OCI-LY7 (cell line): ENCODE results near the gene GALNTL6. TPM values are rescaled to one million over a fixed set of nuclear protein-coding genes. Genes with fewer than 3 reads are reported as not detected.

Source experiments
- BruUV-seq: library from RNA; stranded (reverse); fragments of 400-500 nt; replicated peaks from 2 replicates; lab custom pipeline; 2021; lab: Mats Ljungman, UMichigan
- CTCF ChIA-PET: fragments of 300-600 bp; sonication (Branson Sonifier 250); formaldehyde crosslinking; loops from one replicate; lab custom pipeline; 2022; ENCODE audit warnings: antibody characterized with exemption; ENCODE audit not compliant: unreplicated experiment; lab: Charles Lee
- POLR2A ChIA-PET: fragments of 300-600 bp; sonication (Branson Sonifier 250); formaldehyde crosslinking; loops from one replicate; lab custom pipeline; 2022; ENCODE audit warnings: antibody characterized with exemption; lab: Charles Lee
- DNase-seq: peaks from one replicate; pipeline ENCODE4 v3.0.0-alpha.2; 2015; ENCODE audit warnings: low spot score
- H2AFZ ChIP-seq: fragments of 200-600 bp; sonication (generic), shearing (Covaris generic); 2 replicates; pipeline ENCODE4 v1.6.1; 2014; ENCODE audit warnings: mild to moderate bottlenecking, antibody characterized with exemption, low read length, moderate library complexity
- H3K27ac ChIP-seq: fragments of 200-600 bp; sonication (generic); 2 replicates; pipeline ENCODE4 v1.5.1; 2014; ENCODE audit warnings: mixed run types, low read depth, mild to moderate bottlenecking, moderate library complexity, low read length, inconsistent platforms; ENCODE audit not compliant: poor library complexity, severe bottlenecking
- H3K36me3 ChIP-seq: fragments of 200-600 bp; sonication (generic); 2 replicates; pipeline ENCODE4 v1.6.1; 2014; ENCODE audit warnings: mild to moderate bottlenecking, antibody characterized with exemption, low read length, moderate library complexity, mixed read lengths; ENCODE audit not compliant: insufficient read depth
- H3K4me1 ChIP-seq: fragments of 200-600 bp; sonication (generic); 2 replicates; pipeline ENCODE4 v1.5.1; 2014; ENCODE audit warnings: mild to moderate bottlenecking, low read length; ENCODE audit not compliant: insufficient read depth, poor library complexity, severe bottlenecking
- H3K4me2 ChIP-seq: fragments of 200-600 bp; sonication (generic); 2 replicates; pipeline ENCODE4 v1.6.1; 2014; ENCODE audit warnings: mild to moderate bottlenecking, low read length
- H3K4me3 ChIP-seq: fragments of 200-600 bp; sonication (generic); 2 replicates; pipeline ENCODE4 v1.5.1; 2014; ENCODE audit warnings: mild to moderate bottlenecking, low read depth, low read length; ENCODE audit not compliant: poor library complexity, severe bottlenecking
- H3K79me2 ChIP-seq: fragments of 200-600 bp; sonication (generic); 2 replicates; pipeline ENCODE4 v1.6.1; 2016; ENCODE audit warnings: low read depth, mild to moderate bottlenecking, low read length, moderate library complexity, mixed read lengths; ENCODE audit not compliant: insufficient read depth
- H3K9me2 ChIP-seq: fragments of 200-600 bp; sonication (generic); 2 replicates; pipeline ENCODE4 v1.6.1; 2016; ENCODE audit warnings: mild to moderate bottlenecking, low read length, mixed read lengths; ENCODE audit not compliant: insufficient read depth
- H3K9me3 ChIP-seq: fragments of 200-600 bp; sonication (generic); 2 replicates; pipeline ENCODE4 v1.6.1; 2014; ENCODE audit warnings: mild to moderate bottlenecking, mixed run types, low read length, mixed read lengths
- H4K20me1 ChIP-seq: fragments of 200-600 bp; sonication (generic); 2 replicates; pipeline ENCODE4 v1.6.1; 2014; ENCODE audit warnings: mild to moderate bottlenecking, antibody characterized with exemption, low read length, moderate library complexity, mixed read lengths; ENCODE audit not compliant: insufficient read depth
- EZH2phosphoT487 ChIP-seq: fragments of 200-600 bp; sonication (generic); IDR thresholded peaks from 2 replicates; pipeline ENCODE4 v1.6.1; 2018; ENCODE audit warnings: low read depth, borderline replicate concordance, mild to moderate bottlenecking, mixed run types, antibody characterized with exemption, low read length, moderate library complexity, mixed read lengths
- intact Hi-C: fragments of 100-400 bp; cut with micrococcal nuclease; formaldehyde crosslinking; loops from one replicate; pipeline ENCODE4 v1.10.0; 2022; ENCODE audit not compliant: unreplicated experiment
- total RNA-seq, 2 experiments: library from RNA; depleted of rRNA in 1 of 2; stranded (reverse); fragments of >200 nt in 1 of 2; shearing (Covaris generic) in 1 of 2; gene quantifications; 2 replicates each; pipeline ENCODE4 v1.2.3, GENCODE V29; 2014 to 2022
- TF ChIP-seq, protein P1 (sequence below): fragments of 200-600 bp; sonication (generic); conservative IDR thresholded peaks from 2 replicates; pipeline ENCODE4 v1.5.1; 2014; ENCODE audit warnings: mild to moderate bottlenecking, antibody characterized with exemption, low read length, moderate library complexity, mixed read lengths

Gene GALNTL6
- total RNA-seq, 2 experiments from 2014 or later, result not detected

DNA sequence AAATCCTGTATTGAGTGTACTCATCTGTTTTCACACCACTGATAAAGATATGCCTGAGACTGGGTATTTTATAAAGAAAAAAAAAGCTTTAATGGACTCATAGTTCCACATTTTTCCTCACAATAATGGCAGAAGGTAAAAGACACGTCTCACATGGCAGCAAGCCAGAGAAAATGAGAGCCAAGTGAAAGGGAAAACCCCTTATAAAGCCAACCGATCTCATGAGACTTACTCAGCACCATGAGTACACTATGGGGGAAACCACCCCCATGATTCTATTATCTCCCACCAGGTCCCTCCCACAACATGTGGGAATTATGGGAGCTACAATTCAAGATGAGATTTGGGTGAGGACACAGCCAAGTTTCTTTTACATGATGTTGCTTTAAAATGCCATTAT is 171.9 kb downstream of the GALNTL6 start:
- no peak overlapping the region for H2AFZ ChIP-seq
- ChIA-PET POLR2A (no interaction called here), CTCF (no interaction called here)
- TF ChIP-seq, protein P1, sequence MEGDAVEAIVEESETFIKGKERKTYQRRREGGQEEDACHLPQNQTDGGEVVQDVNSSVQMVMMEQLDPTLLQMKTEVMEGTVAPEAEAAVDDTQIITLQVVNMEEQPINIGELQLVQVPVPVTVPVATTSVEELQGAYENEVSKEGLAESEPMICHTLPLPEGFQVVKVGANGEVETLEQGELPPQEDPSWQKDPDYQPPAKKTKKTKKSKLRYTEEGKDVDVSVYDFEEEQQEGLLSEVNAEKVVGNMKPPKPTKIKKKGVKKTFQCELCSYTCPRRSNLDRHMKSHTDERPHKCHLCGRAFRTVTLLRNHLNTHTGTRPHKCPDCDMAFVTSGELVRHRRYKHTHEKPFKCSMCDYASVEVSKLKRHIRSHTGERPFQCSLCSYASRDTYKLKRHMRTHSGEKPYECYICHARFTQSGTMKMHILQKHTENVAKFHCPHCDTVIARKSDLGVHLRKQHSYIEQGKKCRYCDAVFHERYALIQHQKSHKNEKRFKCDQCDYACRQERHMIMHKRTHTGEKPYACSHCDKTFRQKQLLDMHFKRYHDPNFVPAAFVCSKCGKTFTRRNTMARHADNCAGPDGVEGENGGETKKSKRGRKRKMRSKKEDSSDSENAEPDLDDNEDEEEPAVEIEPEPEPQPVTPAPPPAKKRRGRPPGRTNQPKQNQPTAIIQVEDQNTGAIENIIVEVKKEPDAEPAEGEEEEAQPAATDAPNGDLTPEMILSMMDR, result no peak
- TF ChIP-seq EZH2phosphoT487, result no peak
- intact Hi-C loops, result no loop called here
- H3K9me3 ChIP-seq, result no peaks in the 10 kb centered on the region
- no peak for DNase-seq
- H3K9me2 ChIP-seq, result no peaks in the 10 kb centered on the region
- H3K36me3 ChIP-seq, result no peaks in the 10 kb centered on the region
- H3K4me2 ChIP-seq, result no peak overlapping the region
- no peaks in the 10 kb centered on the region for H3K4me1 ChIP-seq
- no peak overlapping the region for H3K27ac ChIP-seq
- H3K79me2 ChIP-seq, result no peaks in the 10 kb centered on the region
- H4K20me1 ChIP-seq, result no peaks in the 10 kb centered on the region
- no TSS peak for BruUV-seq
- no peak overlapping the region for H3K4me3 ChIP-seq

GRCh38 chr4:171993247-171993646 is 180.0 kb downstream of the GALNTL6 start:
- H3K4me1 ChIP-seq, result no peaks in the 10 kb centered on the region
- no peaks in the 10 kb centered on the region for H3K9me2 ChIP-seq
- no peak overlapping the region for H3K4me3 ChIP-seq
- intact Hi-C loops, result no loop called here
- H4K20me1 ChIP-seq, result no peaks in the 10 kb centered on the region
- H2AFZ ChIP-seq, result no peak overlapping the region
- BruUV-seq, result no TSS peak
- CTCF ChIA-PET, result no interaction called here
- DNase-seq, result no peak
- H3K36me3 ChIP-seq, result no peaks in the 10 kb centered on the region
- no peak overlapping the region for H3K4me2 ChIP-seq
- H3K27ac ChIP-seq, result no peak overlapping the region
- TF ChIP-seq EZH2phosphoT487, result no peak
- TF ChIP-seq, protein P1, result no peak
- POLR2A ChIA-PET, result no interaction called here
- H3K9me3 ChIP-seq, result no peaks in the 10 kb centered on the region
- no peaks in the 10 kb centered on the region for H3K79me2 ChIP-seq

GRCh38 chr4:172007889-172008288 is 194.7 kb downstream of the GALNTL6 start:
- no peak for DNase-seq
- H3K36me3 ChIP-seq, result no peaks in the 10 kb centered on the region
- no peak overlapping the region for H3K4me2 ChIP-seq
- intact Hi-C loops, result no loop called here
- no peaks in the 10 kb centered on the region for H3K9me2 ChIP-seq
- no peaks in the 10 kb centered on the region for H3K9me3 ChIP-seq
- CTCF ChIA-PET, result no interaction called here
- H3K4me3 ChIP-seq, result no peak overlapping the region
- POLR2A ChIA-PET, result interaction anchor here (0.9 kb wide), 1 partner anchor 12 kb away, joined by 4 read pairs; no protein-coding TSS in a partner anchor
- H4K20me1 ChIP-seq, result no peaks in the 10 kb centered on the region
- no peak overlapping the region for H2AFZ ChIP-seq
- H3K79me2 ChIP-seq, result no peaks in the 10 kb centered on the region
- H3K4me1 ChIP-seq, result no peaks in the 10 kb centered on the region
- no TSS peak for BruUV-seq
- H3K27ac ChIP-seq, result no peak overlapping the region
- TF ChIP-seq EZH2phosphoT487, result no peak
- TF ChIP-seq, protein P1, result no peak
